ENCODE results near the gene STK32B. TPM values are rescaled to one million over a fixed set of nuclear protein-coding genes. Genes with fewer than 3 reads are reported as not detected.

Gene STK32B
- total RNA-seq, 3 donors from 2014 or later: 2.2 to 5.0 (median 4.6) TPM

- no peak for TF ChIP-seq POLR2A (IDR thresholded peaks at IDR 0.05)
- TF ChIP-seq CTCF (IDR thresholded peaks at IDR 0.05): no peak
- TF ChIP-seq POLR2AphosphoS5 (IDR thresholded peaks at IDR 0.05): no peak
- Histone ChIP-seq H3K27me3 (no peaks in the 10 kb centered on the region), H3K27ac (no peak overlapping the region), H3K4me1 (no peaks in the 10 kb centered on the region), H3K4me3 (no peak overlapping the region), H3K9me3 (no peaks in the 10 kb centered on the region), H3K36me3 (no peaks in the 10 kb centered on the region)
- intact Hi-C loops (cut with DNase I; ENCODE audit: low total_unique reads): no loop called here
- no peak for DNase-seq (ENCODE audit: low spot score in 2 of 2)
Measured at GRCh38 chr4:5203993-5204310, 152.7 kb downstream of the STK32B start.

- DNase-seq (ENCODE audit: low spot score in 2 of 2): no peak
- Histone ChIP-seq H3K36me3 (no peaks in the 10 kb centered on the region), H3K27me3 (no peaks in the 10 kb centered on the region), H3K4me1 (no peaks in the 10 kb centered on the region), H3K27ac (peak overlapping the region in 1 of 2 donors; percentile 65), H3K4me3 (no peak overlapping the region), H3K9me3 (no peaks in the 10 kb centered on the region)
- TF ChIP-seq POLR2AphosphoS5 (IDR thresholded peaks at IDR 0.05) (no peak), POLR2A (IDR thresholded peaks at IDR 0.05) (no peak), CTCF (IDR thresholded peaks at IDR 0.05) (no peak)
- intact Hi-C loops (cut with DNase I; ENCODE audit: low total_unique reads): no loop called here
Measured at GRCh38 chr4:5204781-5205180, 153.5 kb downstream of the STK32B start.

- Histone ChIP-seq H3K27me3 (no peaks in the 10 kb centered on the region), H3K27ac (peak overlapping the region in 1 of 2 donors; percentile 65), H3K36me3 (no peaks in the 10 kb centered on the region), H3K4me1 (no peaks in the 10 kb centered on the region), H3K9me3 (no peaks in the 10 kb centered on the region), H3K4me3 (no peak overlapping the region)
- intact Hi-C loops (cut with DNase I; ENCODE audit: low total_unique reads): no loop called here
- DNase-seq (ENCODE audit: low spot score in 2 of 2): no peak
- TF ChIP-seq CTCF (IDR thresholded peaks at IDR 0.05) (no peak), POLR2AphosphoS5 (IDR thresholded peaks at IDR 0.05) (no peak), POLR2A (IDR thresholded peaks at IDR 0.05) (no peak)
Measured at GRCh38 chr4:5206016-5206790, 154.9 kb downstream of the STK32B start.

- Histone ChIP-seq H3K9me3 (no peaks in the 10 kb centered on the region), H3K4me3 (no peak overlapping the region), H3K4me1 (no peaks in the 10 kb centered on the region), H3K27me3 (no peaks in the 10 kb centered on the region), H3K36me3 (no peaks in the 10 kb centered on the region), H3K27ac (no peak overlapping the region)
- intact Hi-C loops (cut with DNase I; ENCODE audit: low total_unique reads): no loop called here
- TF ChIP-seq POLR2A (IDR thresholded peaks at IDR 0.05): no peak
- no peak for TF ChIP-seq CTCF (IDR thresholded peaks at IDR 0.05)
- TF ChIP-seq POLR2AphosphoS5 (IDR thresholded peaks at IDR 0.05): no peak
- no peak for DNase-seq (ENCODE audit: low spot score in 2 of 2)
Measured at GRCh38 chr4:5209862-5210261, 158.6 kb downstream of the STK32B start.

- Histone ChIP-seq H3K36me3 (no peaks in the 10 kb centered on the region), H3K4me1 (no peaks in the 10 kb centered on the region), H3K27ac (no peak overlapping the region), H3K9me3 (no peaks in the 10 kb centered on the region), H3K27me3 (no peaks in the 10 kb centered on the region), H3K4me3 (no peak overlapping the region)
- no peak for TF ChIP-seq CTCF (IDR thresholded peaks at IDR 0.05)
- no peak for TF ChIP-seq POLR2A (IDR thresholded peaks at IDR 0.05)
- no peak for TF ChIP-seq POLR2AphosphoS5 (IDR thresholded peaks at IDR 0.05)
- DNase-seq (ENCODE audit: low spot score in 2 of 2): no peak
- intact Hi-C loops (cut with DNase I; ENCODE audit: low total_unique reads): no loop called here
Measured at GRCh38 chr4:5211282-5211839, 160.1 kb downstream of the STK32B start.
